ENCODE data around the gene MAD2L2.

Gene MAD2L2

DNA sequence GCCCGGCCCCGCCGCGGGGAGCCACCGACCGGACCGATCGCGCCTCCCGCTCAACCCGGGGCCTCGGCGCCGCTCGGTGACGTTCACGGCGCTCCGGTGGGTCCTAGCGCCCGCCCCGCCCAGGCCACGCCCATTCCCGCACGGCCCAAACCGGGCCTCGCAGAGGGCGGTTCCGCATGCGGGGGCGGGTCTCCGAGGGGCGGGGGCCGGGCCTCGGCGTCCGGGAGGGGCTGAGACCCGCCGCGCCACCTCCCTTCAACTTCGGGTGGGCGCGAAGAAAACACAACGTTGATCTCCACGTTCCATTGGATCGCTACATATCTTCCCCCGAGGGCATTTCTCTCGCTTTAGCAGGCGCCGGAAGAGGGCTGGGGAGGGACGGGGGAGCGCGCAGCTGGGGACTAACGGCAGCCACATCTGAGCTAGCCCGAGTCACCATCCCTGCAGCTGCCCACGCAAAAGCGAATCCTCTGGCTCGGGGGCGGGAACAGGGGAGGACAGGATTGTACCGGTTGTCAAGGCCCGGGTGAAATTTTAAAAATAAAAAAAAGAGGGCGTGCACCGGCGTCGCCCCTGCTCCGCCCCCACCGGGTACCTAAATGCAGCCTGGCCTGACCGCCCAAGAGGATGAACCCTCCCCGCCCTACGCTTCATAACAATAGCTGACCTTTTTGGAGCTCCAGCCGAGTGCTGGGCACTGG is at the start of gene MAD2L2:
Gene MAD2L2, minus strand, starts transcription at position 78 of the 701 bp plus-strand sequence. CDS start 547 bp downstream, outside the sequence.
- DNase-seq (ENCODE audit: low spot score): peak; percentile 94

DNA sequence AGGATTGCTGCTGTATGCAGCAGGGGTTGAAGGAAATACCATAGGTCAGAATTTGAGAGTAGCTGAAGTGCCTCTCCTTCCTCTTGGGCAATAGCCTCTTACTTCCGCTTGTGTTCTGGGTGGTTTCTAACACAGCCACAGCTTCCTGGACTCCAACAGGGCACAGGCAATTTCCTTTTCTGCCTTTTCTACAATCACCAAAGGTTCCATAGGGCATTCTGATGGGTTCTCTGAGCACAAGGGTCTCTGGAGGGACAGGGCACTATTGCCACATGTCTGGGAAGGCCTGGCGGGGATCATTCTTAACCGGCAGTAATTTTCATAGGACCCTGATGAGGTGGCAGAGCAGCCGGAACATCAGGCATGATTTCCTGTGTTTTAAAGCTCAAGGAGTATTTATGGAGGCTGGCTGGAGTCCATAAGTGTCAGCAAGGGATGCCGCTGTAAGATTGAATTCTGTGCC is 49.5 kb upstream of the MAD2L2 start:
- DNase-seq (ENCODE audit: low spot score): peak; percentile 73

DNA sequence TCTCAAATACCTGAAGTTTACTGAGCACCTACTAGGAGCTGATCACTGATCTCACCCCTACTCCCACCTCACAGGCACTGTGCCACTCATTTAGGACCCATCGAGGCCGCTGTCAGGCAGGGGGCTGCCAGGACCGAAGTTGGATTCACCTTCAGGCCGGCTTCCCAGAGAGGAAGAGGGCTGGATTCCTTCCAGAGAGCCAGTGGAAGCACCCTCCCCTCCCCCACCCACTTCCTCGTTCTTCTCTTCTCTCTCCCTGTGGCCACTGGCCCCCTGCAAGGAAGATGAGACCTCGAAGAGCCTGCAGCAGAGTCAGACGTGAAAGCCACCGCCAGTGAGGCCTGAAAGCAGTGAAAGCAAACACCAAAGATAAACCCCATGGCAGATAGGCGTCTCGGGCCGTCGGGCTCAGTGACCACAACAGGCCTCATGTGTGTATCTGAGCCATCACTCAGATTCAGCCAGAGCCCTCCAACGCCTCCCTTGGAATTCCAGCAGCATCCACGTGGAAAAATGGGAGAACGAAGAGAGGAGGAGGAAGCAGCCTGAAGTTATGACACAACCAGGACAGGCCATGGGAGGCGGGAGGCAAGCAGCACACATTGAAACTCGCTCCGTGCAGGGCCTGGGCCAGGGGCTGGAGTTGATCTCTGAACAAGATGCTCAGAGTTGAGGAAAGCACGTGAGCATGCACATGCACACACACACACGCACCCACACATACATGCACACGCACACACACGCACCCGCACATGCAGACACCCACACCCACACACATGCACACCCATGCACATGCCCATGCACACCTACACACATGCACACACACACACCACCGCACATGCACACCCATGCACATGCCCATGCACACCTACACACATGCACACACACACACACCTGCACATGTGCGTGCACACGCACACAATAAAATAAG is 48.8 kb upstream of the MAD2L2 start:
- no peak for DNase-seq (ENCODE audit: low spot score)

DNA sequence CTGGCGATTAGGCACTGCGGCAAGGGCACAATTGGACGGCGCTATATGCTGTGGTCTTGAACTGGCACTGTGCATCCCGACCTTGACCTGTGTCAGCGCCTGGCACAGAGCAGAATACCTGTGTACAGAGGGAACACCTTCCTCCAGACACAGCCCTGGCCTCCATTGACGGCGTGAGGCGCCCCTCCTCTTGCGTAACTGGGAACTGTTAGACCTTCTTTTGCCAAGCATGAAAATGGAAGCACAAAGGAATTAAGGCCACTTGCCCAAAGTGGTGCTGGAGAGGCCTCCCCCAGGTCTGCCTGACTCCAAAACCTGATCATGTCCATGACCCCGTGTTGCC is 48.2 kb upstream of the MAD2L2 start:
- no peak for DNase-seq (ENCODE audit: low spot score)

DNA sequence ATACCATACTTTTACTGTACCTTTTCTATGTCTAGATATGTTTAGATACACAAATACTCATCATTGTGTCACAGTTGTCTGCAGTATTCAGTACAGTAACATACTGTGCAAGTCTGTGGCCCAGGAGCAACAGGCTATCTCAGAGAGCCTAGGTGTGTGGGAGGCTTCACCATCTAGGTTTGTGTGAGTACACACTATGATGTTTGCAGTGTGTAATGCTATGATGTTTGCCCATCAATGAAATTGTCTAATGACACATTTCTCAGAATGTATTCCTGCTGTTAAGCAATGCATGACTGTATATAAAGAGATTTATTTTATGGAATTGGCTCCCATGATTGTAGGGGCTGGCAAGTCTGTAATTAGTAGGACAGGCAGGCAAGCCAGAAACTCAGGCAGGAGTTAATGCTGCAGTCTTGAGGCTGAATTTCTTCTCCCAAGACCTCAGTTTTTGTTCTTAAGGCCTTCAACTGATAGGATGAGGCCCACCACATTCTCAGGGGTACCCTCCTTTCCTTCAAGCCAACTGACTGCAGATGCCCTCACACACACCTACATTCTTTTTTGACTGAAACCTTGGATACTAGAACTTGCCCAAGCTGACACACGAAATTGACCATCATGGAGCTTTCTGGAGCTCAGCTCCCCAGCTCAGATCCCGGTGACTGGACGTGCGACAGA is 47.3 kb upstream of the MAD2L2 start:
- DNase-seq (ENCODE audit: low spot score): no peak

DNA sequence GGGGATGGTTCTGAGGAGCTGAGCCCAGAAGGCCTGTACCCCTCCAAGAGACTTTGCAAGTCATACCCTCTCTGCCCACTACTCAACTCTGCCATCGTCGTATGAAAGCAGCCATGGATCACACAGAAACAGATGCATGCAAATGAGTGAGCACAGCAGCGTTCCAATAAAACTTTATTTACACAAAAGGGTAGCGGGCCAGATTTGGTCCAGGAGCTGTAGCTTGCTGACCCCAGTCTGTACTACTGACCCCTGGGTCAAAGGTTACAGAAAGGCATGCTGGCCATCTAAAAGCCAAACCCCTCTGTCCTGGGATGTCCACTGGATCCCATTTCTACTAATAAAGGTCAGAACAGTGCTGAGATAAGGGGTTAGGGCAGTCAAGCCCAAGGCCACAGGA is 46.2 kb upstream of the MAD2L2 start:
- DNase-seq (ENCODE audit: low spot score): no peak

DNA sequence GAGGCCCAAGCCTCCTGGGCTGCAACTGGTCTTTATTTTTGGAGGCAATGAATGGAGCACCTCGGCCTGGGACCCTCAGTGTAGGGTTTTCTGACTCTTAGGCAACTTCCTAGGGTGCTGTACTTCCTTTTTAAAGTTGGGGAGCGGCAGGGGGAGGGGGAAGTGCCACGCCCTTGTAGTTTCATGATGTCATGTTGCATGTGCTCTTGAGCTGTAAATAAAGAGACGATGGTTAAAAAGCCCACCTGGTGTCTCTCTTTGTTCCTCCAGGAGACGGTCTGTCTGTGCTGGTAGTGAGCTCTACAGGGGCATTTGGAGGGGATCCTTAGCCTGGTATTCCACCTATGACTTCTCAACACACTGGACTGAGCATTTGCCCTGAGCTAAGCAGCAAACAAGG is 44.7 kb upstream of the MAD2L2 start:
- no peak for DNase-seq (ENCODE audit: low spot score)

DNA sequence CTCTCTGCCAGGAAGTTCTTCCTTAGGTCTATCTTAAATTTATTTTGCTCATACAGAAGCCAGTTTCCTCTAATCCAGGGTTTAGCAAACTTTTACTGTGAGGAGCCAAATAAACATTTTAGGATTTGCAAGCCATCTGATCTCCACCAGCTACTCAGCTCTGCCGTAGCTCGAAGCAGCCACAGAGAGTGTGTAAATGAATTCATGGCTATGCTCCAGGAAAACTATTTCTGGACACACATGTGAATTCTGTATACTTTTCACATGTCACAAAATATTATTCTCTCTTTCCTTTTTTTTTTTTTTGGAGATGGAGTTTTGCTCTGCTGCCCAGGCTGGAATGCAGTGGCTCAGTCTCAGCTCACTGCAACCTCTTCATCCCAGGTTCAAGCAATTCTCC is 41.6 kb upstream of the MAD2L2 start:
- no peak for DNase-seq (ENCODE audit: low spot score)

DNA sequence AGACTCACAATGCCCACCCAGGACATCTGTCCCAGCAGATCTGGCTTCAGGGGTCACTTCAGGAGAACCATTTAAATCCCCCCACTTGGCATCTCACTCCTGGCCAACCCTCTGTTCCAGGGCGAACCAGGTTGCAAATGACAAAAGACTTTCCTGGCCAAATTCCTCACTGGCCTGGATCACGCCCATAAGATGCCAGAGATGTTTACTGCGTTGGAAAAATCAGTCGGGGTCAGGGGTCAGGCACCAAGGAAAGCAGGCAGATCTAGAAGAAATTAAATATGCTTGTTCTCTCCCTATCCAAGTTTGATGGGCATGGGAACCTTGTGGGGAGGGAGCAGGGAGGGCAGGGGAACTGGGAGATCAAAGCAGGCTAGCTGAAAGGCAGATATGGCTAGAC is 40.4 kb upstream of the MAD2L2 start:
- DNase-seq (ENCODE audit: low spot score): no peak

DNA sequence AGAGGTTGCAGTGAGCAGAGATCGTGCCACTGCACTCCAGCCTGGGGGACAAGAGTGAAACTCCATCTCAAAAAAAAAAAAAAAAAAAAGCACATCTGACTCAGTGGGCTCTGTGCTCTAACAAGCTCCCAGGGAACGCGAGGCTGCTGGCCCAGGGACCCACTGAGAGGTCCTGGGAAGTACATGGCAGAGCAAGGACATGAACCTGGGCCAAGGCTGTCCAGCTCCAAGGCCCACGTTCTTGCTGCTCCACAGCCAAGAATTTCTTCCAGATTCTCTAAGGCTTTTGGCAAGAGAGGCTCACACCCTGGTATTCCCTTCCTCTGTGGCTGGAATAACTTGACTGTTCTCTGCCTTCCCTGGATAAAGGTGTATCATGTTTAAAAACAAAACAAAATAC is 39.6 kb upstream of the MAD2L2 start:
- no peak for DNase-seq (ENCODE audit: low spot score)

DNA sequence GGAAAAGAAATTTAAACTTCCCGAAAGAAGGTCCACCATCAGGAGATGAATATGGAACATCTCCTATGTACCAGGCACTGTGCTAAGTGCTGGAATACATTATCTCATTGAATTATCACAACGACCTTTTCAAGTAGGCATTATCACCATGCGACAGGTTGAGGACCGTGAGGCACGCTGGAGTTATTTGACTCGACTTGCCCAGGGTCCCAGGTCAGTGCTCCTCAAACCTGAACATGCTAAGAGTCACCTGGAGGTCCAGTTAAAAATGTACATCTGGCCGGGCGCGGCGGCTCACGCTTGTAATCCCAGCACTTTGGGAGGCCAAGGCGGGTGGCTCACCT is 39.1 kb upstream of the MAD2L2 start:
- no peak for DNase-seq (ENCODE audit: low spot score)

DNA sequence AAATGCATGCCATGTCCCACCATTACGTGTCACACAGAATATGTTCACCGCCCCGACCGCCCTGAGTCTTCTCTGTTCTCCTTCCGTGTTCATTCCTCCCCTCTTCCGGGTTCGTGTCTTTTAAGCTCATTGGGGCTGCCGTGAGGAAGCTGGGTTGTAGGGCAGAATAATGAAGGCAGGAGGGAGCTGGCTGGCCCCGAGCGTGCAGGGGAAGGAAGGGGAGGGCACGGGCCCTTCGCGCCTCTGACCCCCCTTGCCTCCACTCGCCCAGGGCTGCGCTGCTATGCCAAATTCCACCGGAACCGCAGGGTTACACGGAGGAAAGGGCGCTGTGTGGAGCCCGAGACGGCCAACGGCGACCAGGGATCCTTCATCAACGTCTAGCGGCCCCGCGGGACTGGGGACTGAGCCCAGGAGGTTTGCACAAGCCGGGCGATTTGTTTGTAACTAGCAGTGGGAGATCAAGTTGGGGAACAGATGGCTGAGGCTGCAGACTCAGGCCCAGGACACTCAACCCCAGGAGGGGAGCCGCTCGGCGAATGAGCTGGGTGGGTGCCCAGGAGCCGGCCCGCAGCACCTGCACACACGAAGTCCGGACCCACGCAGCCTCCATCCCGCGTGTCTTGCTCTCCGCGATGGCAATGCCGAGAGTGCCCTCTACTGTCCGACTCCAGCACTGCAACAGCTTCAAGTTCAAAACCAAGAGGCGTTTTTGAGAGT is 38.5 kb upstream of the MAD2L2 start:
- peak; percentile 88 for DNase-seq (ENCODE audit: low spot score)

DNA sequence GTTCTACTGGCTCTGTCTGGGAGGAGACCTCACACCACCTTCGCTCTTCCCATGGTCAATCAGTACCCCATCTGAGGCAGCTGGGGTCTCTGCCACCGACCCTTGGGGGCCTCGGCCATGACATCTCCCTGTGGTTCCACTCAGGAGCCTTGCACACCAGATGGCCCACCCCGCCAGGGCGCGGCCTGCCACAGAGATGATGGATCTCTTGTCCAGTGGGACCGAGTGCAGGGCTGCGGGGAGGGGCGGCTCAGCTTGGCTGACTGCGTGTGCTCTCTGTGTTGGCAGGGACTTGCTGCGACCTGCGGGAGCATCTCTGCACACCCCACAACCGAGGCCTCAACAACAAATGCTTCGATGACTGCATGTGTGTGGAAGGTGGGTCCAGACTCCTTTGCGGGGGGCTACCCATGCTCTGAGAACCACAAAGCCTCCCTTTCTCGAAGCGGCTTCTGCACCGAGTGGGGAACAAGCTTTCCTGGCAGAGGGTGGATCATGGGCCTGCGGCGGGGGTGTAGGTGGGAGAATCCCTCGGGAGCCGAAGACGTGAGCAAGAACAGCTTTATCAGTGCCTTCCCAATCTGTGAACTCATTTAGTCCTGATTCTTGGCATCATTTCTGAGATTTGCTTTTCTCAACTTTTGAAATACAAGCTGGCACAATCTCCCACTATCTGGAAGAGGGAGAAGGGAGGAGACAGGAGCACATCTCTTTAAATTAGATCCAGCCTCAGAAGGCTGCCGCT is 34.1 kb upstream of the MAD2L2 start:
- DNase-seq (ENCODE audit: low spot score): no peak

DNA sequence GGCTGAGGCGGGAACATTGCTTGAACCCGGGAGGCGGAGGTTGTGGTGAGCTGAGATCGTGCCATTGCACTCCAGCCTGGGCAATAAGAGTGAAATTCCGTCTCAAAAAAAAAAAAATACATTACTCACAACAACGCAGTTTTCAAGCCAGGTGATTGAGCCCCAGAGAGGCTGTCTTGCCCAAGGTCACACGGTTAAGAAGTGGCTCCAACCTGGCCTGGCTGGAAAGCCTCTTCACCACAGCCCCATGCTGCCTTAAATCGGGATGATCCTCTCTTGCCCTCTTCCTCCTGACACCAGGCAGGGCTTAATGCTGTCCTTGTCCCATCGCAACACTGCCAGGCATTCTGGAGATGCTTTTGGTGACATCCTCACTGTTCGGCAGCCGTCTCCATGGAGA is 32.1 kb upstream of the MAD2L2 start:
- no peak for DNase-seq (ENCODE audit: low spot score)

DNA sequence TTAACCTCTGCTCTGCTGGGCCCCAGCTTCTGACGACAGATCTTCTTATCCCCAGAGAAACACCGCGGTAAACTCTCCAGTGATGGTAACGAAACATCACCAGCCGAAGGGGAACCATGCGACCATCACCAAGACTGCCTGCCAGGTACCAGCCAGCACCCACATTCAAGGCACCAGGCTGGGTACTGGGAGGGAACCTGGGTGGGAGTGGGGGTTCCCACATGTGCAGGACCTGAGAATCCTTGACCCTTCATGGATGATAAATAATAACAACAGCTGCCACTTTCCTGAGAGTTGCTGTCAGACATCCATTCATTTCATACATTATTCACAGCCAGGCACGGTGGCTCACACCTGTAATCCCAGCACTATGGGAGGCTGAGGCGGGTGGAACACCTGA is 31.3 kb upstream of the MAD2L2 start:
- no peak for DNase-seq (ENCODE audit: low spot score)

DNA sequence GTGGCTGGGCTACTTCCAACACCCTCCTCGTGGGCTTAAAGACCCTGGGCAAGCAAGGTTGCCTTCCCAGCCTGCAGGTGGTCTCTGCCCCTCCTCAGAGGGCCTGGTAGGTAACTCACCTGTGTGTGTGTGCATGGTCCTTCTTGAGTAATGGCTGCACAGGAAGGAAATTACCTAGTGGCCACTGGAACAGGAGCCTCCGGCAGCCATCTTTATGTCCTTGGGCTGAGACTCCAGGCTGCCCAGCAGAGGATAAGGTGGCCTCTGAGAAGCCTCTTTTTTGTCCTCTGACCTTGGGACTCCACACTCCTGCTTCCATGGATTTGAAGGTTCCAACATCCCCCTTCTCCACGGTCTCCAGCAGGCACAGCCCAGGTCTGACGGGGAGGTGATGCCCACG is 30.5 kb upstream of the MAD2L2 start:
- DNase-seq (ENCODE audit: low spot score): no peak

DNA sequence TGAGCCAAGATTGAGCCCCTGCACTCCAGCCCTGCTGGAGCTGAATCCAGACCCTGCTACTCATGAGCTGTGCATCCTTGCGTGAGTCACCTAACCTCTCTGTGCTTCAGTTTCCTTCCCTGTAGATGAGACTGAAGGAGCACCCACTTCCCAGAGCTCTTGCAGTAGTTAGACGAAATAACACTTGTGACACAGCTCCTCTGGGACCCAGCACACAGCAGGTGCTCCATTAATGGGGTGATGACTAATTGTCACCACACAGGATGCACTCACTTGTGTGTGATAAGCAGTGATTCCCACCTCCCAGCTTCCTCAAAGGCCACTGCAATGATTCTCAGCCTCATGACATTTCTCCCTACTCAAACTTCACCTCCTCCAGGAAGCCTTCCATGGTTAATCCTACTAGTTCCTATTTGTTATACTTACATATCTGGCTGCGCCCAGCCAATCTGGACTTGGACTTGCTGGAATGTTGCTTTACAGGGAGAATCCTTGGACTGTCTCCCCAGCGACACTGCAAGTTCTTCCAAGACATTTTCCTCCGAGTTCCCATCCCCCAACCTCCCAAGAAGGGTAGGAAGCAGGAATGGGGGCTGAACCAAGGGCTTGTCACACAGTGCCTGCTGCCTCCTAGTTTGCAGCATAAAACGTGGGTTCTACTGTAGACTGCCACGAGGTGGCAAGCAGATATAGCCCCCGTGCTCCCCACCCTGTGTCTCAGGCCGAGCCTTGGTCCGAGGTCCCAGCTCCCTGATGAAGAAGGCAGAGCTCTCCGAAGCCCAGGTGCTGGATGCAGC is 27.8 kb upstream of the MAD2L2 start:
- DNase-seq (ENCODE audit: low spot score): no peak

DNA sequence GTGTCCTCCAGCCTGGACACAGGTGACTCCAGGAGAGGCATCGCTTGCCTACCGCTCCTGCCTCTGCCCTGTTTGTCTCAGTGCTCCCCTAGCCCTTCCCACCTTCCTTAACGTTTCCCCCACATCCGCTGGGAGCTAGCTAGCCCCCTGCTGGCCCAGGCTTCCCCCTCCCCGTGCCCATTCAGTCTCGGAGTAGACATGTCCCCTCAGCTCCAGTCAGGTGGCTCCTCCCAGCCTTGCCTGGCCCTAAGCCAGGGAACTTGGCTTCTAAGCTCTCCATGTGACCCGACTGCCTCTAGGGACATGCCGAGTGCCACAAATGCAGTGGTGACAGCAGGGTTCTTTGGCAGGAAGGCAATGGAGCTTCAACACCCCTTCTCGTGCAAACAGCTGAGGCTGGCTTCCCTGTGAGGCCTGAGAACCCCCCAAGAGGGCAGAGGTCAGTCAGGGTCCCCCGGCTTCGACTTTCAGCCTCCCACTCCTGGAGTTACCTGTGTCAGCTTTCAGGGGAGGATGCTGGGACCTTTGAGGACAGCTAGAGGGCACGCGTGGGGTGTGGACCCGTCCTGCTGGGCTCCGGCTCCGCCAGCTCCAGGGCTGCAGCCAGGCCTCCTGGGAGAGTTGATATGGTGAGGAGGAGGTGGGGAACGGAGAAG is 26.8 kb upstream of the MAD2L2 start:
- DNase-seq (ENCODE audit: low spot score): no peak

DNA sequence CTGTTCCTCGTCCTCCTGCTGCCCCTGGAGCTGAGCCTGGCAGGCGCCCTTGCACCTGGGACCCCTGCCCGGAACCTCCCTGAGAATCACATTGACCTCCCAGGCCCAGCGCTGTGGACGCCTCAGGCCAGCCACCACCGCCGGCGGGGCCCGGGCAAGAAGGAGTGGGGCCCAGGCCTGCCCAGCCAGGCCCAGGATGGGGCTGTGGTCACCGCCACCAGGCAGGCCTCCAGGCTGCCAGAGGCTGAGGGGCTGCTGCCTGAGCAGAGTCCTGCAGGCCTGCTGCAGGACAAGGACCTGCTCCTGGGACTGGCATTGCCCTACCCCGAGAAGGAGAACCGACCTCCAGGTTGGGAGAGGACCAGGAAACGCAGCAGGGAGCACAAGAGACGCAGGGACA is 25.3 kb upstream of the MAD2L2 start:
- DNase-seq (ENCODE audit: low spot score): no peak

DNA sequence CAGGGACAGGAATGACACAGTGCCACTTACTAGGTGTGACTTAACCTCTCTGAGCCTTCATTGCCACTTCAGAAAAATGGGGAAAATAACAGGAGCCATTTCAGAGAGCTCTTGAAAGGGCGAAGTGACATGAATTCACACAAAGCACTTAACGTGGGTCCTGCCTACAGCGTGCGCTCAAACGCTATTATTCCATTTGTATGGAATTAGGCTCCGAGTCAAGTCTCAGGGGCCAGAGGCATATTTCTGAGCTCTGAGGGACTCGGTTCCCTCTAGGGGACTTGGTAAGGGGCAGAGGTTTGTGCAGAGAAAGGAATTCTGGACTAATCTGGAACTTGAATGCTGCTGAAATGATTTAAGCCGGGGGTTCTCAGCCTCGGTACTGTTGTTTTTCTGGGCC is 24.6 kb upstream of the MAD2L2 start:
- no peak for DNase-seq (ENCODE audit: low spot score)
